Cardiac fibroblast (primary cell): ENCODE measurements around the gene SMOC1.

Experiments used
- DNase-seq, 2 donors: peaks; one replicate each; pipeline versions ENCODE4 v3.0.0 to v3.0.0-alpha.2; 2010; ENCODE audit warnings: low read depth in 2 of 2
- H3K4me3 ChIP-seq, 2 donors: replicated peaks in 1 of 2; 1 replicate in 1 of 2; 2 replicates in 1 of 2; pipeline ENCODE4 v1.5.1; 2011; ENCODE audit warnings: low read depth in 2 of 2, low read length in 2 of 2, mild to moderate bottlenecking in 2 of 2, moderate library complexity in 1 of 2
- TF ChIP-seq, protein P1 (sequence below): IDR thresholded peaks from one replicate; pipeline ENCODE4 v1.5.1; 2011; ENCODE audit warnings: low read depth, mild to moderate bottlenecking, low read length, inconsistent platforms

SMOC1 gene

DNA sequence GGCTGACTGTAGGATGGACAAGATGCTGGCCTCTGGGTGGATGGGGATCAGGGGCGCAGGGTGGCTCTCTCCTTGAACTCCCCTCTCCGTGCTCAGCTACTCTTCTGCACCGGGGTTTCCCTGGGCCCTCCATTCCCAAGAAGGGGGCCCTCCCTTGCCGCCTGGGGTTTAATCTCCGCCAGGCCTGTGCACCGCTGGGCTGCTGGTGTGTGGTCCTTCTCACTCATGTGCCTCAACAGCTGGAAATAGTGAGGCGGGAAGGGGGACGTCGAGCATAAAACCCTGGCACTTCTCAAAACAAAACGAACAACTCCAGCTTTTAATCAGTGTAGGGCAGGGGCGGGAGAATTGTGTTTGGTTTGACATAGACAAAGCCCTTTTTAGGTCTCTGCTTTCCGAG lies 19.0 kb upstream of the SMOC1 start:
- TF ChIP-seq, protein P1, sequence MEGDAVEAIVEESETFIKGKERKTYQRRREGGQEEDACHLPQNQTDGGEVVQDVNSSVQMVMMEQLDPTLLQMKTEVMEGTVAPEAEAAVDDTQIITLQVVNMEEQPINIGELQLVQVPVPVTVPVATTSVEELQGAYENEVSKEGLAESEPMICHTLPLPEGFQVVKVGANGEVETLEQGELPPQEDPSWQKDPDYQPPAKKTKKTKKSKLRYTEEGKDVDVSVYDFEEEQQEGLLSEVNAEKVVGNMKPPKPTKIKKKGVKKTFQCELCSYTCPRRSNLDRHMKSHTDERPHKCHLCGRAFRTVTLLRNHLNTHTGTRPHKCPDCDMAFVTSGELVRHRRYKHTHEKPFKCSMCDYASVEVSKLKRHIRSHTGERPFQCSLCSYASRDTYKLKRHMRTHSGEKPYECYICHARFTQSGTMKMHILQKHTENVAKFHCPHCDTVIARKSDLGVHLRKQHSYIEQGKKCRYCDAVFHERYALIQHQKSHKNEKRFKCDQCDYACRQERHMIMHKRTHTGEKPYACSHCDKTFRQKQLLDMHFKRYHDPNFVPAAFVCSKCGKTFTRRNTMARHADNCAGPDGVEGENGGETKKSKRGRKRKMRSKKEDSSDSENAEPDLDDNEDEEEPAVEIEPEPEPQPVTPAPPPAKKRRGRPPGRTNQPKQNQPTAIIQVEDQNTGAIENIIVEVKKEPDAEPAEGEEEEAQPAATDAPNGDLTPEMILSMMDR: no peak
- no peak overlapping the region for H3K4me3 ChIP-seq
- no peak for DNase-seq

DNA sequence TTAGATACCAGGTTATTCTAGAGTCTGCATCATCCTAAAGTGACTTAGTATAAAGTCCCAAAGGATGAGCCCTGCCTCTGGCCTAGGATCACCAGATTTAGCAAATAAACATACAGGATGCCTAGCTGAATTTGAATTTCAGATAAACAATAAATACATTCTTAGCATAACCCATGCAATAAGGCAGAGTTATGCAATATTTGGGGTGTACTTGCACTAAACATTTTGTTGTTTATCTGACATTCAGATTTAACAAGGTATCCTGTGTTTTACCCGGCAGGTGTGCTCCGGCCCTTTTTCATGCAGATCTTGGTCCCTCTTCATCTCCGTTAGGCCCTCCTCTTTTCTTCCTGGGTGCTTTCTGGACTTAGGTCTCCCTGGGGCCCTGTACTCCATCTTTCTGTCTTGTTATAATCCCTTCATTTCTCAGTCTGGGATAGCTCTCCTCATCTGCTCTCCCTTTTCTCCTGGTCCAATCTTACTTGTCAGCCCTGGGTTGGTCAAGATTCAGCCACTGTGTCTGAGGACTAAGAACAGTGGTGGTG lies 18.1 kb upstream of the SMOC1 start:
- TF ChIP-seq, protein P1: no peak
- H3K4me3 ChIP-seq: no peak overlapping the region
- no peak for DNase-seq

DNA sequence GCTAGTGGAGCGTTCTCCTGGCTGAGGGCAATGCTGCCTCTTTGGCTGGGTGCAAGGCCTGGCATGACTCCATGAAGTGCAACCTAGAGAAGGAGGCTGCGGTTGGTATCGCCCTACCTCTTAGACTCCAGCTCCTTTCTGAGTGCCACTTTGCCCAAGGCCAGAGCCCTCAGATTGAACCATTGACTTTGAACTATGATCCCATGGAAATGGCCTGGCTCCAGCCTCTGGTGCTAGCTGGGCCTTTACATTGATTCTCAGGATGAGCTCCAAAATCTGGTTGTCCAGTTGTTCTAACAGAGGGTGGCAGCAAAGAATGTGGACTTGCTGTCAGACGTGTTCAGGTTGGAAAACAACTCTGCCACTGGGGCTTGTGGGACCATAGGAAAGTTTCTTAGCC lies 16.1 kb upstream of the SMOC1 start:
- H3K4me3 ChIP-seq: no peak overlapping the region
- TF ChIP-seq, protein P1: no peak
- no peak for DNase-seq

DNA sequence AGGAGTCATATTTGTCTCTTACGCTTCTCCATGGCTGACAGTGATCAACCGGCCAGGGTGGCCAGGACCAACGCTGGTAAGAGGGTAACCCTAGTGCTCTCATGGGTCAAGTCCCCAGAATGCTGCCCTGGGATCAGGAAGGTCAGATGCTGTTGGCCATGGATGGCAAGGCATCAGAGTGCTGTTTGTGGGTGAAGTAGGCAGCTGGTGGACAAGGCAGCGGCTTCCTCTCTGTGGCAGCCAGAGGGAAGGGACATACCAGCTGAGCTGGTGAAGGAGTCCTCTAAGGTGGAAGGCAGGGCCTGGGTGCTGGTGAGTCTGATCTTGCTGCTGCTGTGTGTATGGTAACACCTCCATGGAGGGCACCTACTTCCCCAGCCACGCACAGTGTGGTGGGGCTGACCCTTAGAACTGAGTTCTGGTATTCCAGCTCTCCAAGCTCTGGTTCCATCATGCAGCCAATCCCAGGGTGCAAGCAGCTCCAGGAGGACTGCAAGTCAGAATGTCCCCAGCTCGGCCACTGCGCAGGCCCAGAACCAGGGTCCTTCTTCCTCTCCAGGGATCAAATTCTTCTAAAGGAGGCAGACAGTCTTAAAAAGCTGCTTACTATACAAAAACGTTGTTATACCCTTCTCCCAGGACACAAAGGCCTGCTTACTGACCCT lies 13.4 kb upstream of the SMOC1 start:
- DNase-seq: no peak
- TF ChIP-seq, protein P1: no peak
- no peak overlapping the region for H3K4me3 ChIP-seq

DNA sequence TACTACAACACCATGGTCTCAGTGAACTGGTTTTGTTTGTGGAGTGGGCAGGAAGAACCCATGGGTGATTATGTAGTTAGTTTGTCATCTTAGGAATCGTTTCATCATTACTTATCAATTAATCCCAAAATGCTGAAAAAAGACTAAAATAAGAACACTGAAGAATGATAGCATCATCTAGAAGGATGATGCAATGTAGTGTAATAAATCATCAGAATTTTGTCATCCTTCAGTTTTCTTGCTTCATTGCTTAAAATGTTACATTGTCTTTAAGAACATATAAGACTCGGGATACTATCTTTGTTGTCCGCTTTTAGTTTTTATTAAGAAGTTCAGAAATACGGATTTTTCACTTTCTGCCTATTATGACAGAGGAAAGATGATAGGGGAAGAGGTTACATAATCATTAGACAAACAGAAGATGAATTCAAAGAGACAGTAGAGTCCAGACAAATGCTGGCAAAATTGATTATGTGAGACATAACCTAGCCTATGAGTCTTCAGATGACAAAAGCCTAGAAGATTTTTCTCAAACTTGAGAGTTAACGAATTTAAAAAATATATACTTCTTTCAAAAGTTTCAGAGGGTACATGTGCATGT lies 10.8 kb upstream of the SMOC1 start:
- TF ChIP-seq, protein P1: no peak
- DNase-seq: no peak
- no peak overlapping the region for H3K4me3 ChIP-seq

DNA sequence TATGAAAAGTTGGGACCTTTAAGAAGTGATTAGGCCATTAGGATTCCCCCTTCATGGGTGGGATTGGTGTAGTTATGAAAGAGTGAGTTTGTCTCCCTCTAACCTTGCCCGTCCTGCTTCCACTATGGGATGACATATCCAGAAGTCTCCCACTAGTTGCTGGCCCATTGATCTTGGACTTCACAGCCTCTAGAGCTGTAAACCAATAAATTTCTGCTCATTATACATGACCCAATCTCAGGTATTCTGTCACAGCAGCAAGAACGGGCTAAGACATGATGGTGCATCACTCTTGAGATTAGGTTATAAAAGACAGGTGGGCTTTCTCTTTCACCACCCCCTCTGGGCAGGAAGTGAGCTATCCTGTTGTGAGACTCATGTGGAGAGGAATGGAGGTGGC lies 8.6 kb upstream of the SMOC1 start:
- no peak for DNase-seq
- TF ChIP-seq, protein P1: no peak
- no peak overlapping the region for H3K4me3 ChIP-seq
